Measurements from ENCODE around the gene SETD5. TPM values are rescaled to one million over a fixed set of nuclear protein-coding genes. Genes with fewer than 3 reads are reported as not detected.

The SETD5 gene
- 25.5 and 38.8 TPM in 2 replicates for total RNA-seq

- DNase-seq (ENCODE audit: low read depth in 2 of 2) = peak; percentile 87 to 97
These were observed at the start of gene SETD5 for GRCh38 chr3:9397332-9397905. Gene SETD5, plus strand, starts transcription at chr3:9397615. Its CDS starts 31,324 bp downstream, at chr3:9428939.

GRCh38 chr3:9347887-9348286 lies 49.5 kb upstream of the SETD5 start:
- no peak for DNase-seq (ENCODE audit: low read depth in 2 of 2)

GRCh38 chr3:9349321-9350117 lies 47.9 kb upstream of the SETD5 start:
- DNase-seq (ENCODE audit: low read depth in 2 of 2) = peak in 1 of 2 donors; percentile 70

- no peak for DNase-seq (ENCODE audit: low read depth in 2 of 2)
These were observed 45.7 kb upstream of the SETD5 start for GRCh38 chr3:9351709-9352126.

- DNase-seq (ENCODE audit: low read depth in 2 of 2) = peak; percentile 50 to 78
These were observed 44.3 kb upstream of the SETD5 start for GRCh38 chr3:9352917-9353752.

- no peak for DNase-seq (ENCODE audit: low read depth in 2 of 2)
These were observed 35.6 kb upstream of the SETD5 start for GRCh38 chr3:9361691-9362388.

- DNase-seq (ENCODE audit: low read depth in 2 of 2) = peak; percentile 71 to 89
These were observed 34.5 kb upstream of the SETD5 start, which contains the start of gene THUMPD3 for GRCh38 chr3:9362731-9363530. Gene THUMPD3, plus strand, starts transcription at chr3:9363054. Its CDS starts 2,015 bp downstream, at chr3:9365069.

- DNase-seq (ENCODE audit: low read depth in 2 of 2) = no peak
These were observed 27.9 kb upstream of the SETD5 start for GRCh38 chr3:9369508-9369907.

- no peak for DNase-seq (ENCODE audit: low read depth in 2 of 2)
These were observed 23.9 kb upstream of the SETD5 start for GRCh38 chr3:9373465-9373864.

- DNase-seq (ENCODE audit: low read depth in 2 of 2) = no peak
These were observed 19.4 kb upstream of the SETD5 start for GRCh38 chr3:9377981-9378380.

GRCh38 chr3:9379327-9379726 lies 18.1 kb upstream of the SETD5 start:
- DNase-seq (ENCODE audit: low read depth in 2 of 2) = no peak

GRCh38 chr3:9380014-9380413 lies 17.4 kb upstream of the SETD5 start:
- no peak for DNase-seq (ENCODE audit: low read depth in 2 of 2)

GRCh38 chr3:9384141-9384828 lies 13.1 kb upstream of the SETD5 start:
- no peak for DNase-seq (ENCODE audit: low read depth in 2 of 2)

- no peak for DNase-seq (ENCODE audit: low read depth in 2 of 2)
These were observed 12.0 kb upstream of the SETD5 start for GRCh38 chr3:9385187-9386077.

GRCh38 chr3:9386078-9386459 lies 11.3 kb upstream of the SETD5 start:
- no peak for DNase-seq (ENCODE audit: low read depth in 2 of 2)

- no peak for DNase-seq (ENCODE audit: low read depth in 2 of 2)
These were observed 10.7 kb upstream of the SETD5 start for GRCh38 chr3:9386501-9387321.

GRCh38 chr3:9387322-9387655 lies 10.1 kb upstream of the SETD5 start:
- DNase-seq (ENCODE audit: low read depth in 2 of 2) = no peak

GRCh38 chr3:9388142-9388541 lies 9.3 kb upstream of the SETD5 start:
- no peak for DNase-seq (ENCODE audit: low read depth in 2 of 2)
